Measurements from ENCODE around the gene SURF4. TPM values are rescaled to one million over a fixed set of nuclear protein-coding genes. Genes with fewer than 3 reads are reported as not detected.

Gene SURF4
- total and polyA plus RNA-seq, 2 of the 13 experiments (the other 11 are each of a cell fraction or from before 2014, with no cell fraction given): 220 to 265 TPM

DNA sequence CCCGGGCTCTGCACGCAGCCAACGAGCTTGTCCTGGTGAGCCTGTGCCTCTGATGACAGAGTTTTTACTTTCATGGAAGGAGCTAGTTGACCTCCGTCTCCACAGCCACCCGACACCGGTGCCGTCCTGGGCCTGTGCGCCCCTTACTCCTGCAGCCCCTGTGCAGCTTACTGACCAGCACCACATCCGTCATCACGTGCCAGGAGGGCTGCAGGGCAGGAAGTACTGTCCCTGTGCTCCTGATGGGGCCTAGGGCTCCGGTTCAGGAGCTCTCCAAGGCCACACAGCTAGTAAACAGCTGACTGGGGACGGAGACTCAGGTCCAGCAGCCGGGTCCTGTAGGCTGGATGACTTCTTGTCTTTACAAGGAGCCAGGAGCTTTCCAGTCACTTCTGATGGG is 10.5 kb upstream of the SURF4 start (continued):
- TF ChIP-seq, protein P1, sequence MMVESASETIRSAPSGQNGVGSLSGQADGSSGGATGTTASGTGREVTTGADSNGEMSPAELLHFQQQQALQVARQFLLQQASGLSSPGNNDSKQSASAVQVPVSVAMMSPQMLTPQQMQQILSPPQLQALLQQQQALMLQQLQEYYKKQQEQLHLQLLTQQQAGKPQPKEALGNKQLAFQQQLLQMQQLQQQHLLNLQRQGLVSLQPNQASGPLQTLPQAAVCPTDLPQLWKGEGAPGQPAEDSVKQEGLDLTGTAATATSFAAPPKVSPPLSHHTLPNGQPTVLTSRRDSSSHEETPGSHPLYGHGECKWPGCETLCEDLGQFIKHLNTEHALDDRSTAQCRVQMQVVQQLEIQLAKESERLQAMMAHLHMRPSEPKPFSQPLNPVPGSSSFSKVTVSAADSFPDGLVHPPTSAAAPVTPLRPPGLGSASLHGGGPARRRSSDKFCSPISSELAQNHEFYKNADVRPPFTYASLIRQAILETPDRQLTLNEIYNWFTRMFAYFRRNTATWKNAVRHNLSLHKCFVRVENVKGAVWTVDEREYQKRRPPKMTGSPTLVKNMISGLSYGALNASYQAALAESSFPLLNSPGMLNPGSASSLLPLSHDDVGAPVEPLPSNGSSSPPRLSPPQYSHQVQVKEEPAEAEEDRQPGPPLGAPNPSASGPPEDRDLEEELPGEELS (CRISPR knock-in tag; IDR thresholded peaks at IDR 0.05): 0 out of 2 replicates have a peak, but pooled peaks have one; percentile 54
- TF ChIP-seq, protein P2, sequence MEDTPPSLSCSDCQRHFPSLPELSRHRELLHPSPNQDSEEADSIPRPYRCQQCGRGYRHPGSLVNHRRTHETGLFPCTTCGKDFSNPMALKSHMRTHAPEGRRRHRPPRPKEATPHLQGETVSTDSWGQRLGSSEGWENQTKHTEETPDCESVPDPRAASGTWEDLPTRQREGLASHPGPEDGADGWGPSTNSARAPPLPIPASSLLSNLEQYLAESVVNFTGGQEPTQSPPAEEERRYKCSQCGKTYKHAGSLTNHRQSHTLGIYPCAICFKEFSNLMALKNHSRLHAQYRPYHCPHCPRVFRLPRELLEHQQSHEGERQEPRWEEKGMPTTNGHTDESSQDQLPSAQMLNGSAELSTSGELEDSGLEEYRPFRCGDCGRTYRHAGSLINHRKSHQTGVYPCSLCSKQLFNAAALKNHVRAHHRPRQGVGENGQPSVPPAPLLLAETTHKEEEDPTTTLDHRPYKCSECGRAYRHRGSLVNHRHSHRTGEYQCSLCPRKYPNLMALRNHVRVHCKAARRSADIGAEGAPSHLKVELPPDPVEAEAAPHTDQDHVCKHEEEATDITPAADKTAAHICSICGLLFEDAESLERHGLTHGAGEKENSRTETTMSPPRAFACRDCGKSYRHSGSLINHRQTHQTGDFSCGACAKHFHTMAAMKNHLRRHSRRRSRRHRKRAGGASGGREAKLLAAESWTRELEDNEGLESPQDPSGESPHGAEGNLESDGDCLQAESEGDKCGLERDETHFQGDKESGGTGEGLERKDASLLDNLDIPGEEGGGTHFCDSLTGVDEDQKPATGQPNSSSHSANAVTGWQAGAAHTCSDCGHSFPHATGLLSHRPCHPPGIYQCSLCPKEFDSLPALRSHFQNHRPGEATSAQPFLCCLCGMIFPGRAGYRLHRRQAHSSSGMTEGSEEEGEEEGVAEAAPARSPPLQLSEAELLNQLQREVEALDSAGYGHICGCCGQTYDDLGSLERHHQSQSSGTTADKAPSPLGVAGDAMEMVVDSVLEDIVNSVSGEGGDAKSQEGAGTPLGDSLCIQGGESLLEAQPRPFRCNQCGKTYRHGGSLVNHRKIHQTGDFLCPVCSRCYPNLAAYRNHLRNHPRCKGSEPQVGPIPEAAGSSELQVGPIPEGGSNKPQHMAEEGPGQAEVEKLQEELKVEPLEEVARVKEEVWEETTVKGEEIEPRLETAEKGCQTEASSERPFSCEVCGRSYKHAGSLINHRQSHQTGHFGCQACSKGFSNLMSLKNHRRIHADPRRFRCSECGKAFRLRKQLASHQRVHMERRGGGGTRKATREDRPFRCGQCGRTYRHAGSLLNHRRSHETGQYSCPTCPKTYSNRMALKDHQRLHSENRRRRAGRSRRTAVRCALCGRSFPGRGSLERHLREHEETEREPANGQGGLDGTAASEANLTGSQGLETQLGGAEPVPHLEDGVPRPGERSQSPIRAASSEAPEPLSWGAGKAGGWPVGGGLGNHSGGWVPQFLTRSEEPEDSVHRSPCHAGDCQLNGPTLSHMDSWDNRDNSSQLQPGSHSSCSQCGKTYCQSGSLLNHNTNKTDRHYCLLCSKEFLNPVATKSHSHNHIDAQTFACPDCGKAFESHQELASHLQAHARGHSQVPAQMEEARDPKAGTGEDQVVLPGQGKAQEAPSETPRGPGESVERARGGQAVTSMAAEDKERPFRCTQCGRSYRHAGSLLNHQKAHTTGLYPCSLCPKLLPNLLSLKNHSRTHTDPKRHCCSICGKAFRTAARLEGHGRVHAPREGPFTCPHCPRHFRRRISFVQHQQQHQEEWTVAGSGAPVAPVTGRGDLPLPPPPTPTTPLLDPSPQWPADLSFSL (CRISPR knock-in tag; IDR thresholded peaks at IDR 0.05): no peak
- TF ChIP-seq ZSCAN21 (CRISPR knock-in tag; IDR thresholded peaks at IDR 0.05; ENCODE audit: borderline replicate concordance) (no peak), WIZ (CRISPR knock-in tag; IDR thresholded peaks at IDR 0.05) (no peak), ZNF850 (CRISPR knock-in tag; conservative IDR thresholded peaks at IDR 0.05) (no peak), SP4 (CRISPR knock-in tag; IDR thresholded peaks at IDR 0.05) (0 out of 2 replicates have a peak, but pooled peaks have one; percentile 21), NR2F6 (IDR thresholded peaks at IDR 0.05) (no peak), NR2F6 (CRISPR knock-in tag; IDR thresholded peaks at IDR 0.05) (peak; percentile 33; the same call in 1 of the 2 replicates), HNF4A (CRISPR knock-in tag; IDR thresholded peaks at IDR 0.05) (peak; percentile 43; the same call in 1 of the 2 replicates), PHB2 (IDR thresholded peaks at IDR 0.05; ENCODE audit: partially characterized antibody) (no peak), GZF1 (CRISPR knock-in tag; IDR thresholded peaks at IDR 0.05) (no peak)
- TF ChIP-seq, protein P3, sequence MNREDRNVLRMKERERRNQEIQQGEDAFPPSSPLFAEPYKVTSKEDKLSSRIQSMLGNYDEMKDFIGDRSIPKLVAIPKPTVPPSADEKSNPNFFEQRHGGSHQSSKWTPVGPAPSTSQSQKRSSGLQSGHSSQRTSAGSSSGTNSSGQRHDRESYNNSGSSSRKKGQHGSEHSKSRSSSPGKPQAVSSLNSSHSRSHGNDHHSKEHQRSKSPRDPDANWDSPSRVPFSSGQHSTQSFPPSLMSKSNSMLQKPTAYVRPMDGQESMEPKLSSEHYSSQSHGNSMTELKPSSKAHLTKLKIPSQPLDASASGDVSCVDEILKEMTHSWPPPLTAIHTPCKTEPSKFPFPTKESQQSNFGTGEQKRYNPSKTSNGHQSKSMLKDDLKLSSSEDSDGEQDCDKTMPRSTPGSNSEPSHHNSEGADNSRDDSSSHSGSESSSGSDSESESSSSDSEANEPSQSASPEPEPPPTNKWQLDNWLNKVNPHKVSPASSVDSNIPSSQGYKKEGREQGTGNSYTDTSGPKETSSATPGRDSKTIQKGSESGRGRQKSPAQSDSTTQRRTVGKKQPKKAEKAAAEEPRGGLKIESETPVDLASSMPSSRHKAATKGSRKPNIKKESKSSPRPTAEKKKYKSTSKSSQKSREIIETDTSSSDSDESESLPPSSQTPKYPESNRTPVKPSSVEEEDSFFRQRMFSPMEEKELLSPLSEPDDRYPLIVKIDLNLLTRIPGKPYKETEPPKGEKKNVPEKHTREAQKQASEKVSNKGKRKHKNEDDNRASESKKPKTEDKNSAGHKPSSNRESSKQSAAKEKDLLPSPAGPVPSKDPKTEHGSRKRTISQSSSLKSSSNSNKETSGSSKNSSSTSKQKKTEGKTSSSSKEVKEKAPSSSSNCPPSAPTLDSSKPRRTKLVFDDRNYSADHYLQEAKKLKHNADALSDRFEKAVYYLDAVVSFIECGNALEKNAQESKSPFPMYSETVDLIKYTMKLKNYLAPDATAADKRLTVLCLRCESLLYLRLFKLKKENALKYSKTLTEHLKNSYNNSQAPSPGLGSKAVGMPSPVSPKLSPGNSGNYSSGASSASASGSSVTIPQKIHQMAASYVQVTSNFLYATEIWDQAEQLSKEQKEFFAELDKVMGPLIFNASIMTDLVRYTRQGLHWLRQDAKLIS (CRISPR knock-in tag; IDR thresholded peaks at IDR 0.05): no peak
- TF ChIP-seq, protein P4, sequence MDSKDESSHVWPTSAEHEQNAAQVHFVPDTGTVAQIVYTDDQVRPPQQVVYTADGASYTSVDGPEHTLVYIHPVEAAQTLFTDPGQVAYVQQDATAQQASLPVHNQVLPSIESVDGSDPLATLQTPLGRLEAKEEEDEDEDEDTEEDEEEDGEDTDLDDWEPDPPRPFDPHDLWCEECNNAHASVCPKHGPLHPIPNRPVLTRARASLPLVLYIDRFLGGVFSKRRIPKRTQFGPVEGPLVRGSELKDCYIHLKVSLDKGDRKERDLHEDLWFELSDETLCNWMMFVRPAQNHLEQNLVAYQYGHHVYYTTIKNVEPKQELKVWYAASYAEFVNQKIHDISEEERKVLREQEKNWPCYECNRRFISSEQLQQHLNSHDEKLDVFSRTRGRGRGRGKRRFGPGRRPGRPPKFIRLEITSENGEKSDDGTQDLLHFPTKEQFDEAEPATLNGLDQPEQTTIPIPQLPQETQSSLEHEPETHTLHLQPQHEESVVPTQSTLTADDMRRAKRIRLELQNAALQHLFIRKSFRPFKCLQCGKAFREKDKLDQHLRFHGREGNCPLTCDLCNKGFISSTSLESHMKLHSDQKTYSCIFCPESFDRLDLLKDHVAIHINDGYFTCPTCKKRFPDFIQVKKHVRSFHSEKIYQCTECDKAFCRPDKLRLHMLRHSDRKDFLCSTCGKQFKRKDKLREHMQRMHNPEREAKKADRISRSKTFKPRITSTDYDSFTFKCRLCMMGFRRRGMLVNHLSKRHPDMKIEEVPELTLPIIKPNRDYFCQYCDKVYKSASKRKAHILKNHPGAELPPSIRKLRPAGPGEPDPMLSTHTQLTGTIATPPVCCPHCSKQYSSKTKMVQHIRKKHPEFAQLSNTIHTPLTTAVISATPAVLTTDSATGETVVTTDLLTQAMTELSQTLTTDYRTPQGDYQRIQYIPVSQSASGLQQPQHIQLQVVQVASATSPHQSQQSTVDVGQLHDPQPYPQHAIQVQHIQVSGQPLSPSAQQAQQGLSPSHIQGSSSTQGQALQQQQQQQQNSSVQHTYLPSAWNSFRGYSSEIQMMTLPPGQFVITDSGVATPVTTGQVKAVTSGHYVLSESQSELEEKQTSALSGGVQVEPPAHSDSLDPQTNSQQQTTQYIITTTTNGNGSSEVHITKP (CRISPR knock-in tag; IDR thresholded peaks at IDR 0.05; ENCODE audit: low read depth): no peak; the same call in 1 of the 2 replicates
